ENCODE data around the gene LRRC7. TPM values are rescaled to one million over a fixed set of nuclear protein-coding genes. Genes with fewer than 3 reads are reported as not detected.
"Not testable (repeated sequence)": the region's sequence is repeated elsewhere in the genome, so short reads cannot be mapped to it uniquely, and the experiment has no call there.

The LRRC7 gene
- total and polyA plus RNA-seq, 2 experiments from 2014 or later: 1.2 TPM; not detected in 1

DNA sequence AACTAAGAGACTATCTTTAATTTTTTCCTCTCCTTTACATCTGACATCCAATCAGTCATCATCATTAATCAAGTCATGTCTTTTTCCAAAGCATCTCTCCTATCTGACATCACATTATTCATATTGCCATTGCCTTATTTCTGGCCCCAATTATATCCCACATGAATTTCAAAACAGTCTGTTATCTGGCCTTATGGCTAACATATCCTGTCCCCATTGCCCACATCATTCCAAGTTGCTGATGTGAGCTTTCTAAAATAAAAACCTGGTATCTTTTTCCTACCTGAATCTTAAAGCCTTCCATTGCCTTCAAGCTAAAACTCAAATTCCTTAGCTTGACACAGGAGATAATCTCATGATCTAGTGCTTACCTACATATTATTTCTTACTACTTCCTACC, 353.8 kb downstream of the LRRC7 start (continued):
- TF ChIP-seq, protein P1, sequence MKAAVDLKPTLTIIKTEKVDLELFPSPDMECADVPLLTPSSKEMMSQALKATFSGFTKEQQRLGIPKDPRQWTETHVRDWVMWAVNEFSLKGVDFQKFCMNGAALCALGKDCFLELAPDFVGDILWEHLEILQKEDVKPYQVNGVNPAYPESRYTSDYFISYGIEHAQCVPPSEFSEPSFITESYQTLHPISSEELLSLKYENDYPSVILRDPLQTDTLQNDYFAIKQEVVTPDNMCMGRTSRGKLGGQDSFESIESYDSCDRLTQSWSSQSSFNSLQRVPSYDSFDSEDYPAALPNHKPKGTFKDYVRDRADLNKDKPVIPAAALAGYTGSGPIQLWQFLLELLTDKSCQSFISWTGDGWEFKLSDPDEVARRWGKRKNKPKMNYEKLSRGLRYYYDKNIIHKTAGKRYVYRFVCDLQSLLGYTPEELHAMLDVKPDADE (IDR thresholded peaks at IDR 0.05): no peak
- TF ChIP-seq EZH2phosphoT487 (IDR thresholded peaks at IDR 0.05; ENCODE audit: unreplicated experiment): no peak
- TF ChIP-seq STAT1 (IDR thresholded peaks at IDR 0.05; ENCODE audit: unreplicated experiment): no peak

DNA sequence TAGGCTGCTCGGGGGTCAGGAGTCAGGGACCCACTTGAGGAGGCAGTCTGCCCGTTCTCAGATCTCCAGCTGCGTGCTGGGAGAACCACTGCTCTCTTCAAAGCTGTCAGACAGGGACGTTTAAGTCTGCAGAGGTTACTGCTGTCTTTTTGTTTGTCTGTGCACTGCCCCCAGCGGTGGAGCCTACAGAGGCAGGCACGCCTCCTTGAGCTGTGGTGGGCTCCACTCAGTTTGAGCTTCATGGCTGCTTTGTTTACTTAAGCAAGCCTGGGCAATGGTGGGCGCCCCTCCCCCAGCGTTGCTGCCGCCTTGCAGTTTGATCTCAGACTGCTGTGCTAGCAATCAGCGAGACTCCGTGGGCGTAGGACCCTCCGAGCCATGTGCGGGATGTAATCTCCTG, 360.5 kb downstream of the LRRC7 start:
- not testable (repeated sequence) for H3K4me1 ChIP-seq (ENCODE audit: insufficient read depth); H4K20me1 ChIP-seq (replicated peaks; ENCODE audit: insufficient read depth); H3K27ac ChIP-seq (ENCODE audit: low read depth); H3K79me2 ChIP-seq (replicated peaks; ENCODE audit: insufficient read depth); DNase-seq (ENCODE audit: low spot score); H3K27ac Mint-ChIP-seq; H3K4me1 Mint-ChIP-seq; H3K4me3 ChIP-seq; H3K4me2 ChIP-seq; H3K4me3 Mint-ChIP-seq; H2AFZ ChIP-seq; H3K27me3 Mint-ChIP-seq (ENCODE audit: insufficient read depth, low read depth, poor library complexity); H3K36me3 ChIP-seq (ENCODE audit: insufficient read depth); H3F3A ChIP-seq (replicated peaks; ENCODE audit: low read depth); ATAC-seq; H3K27me3 ChIP-seq (ENCODE audit: insufficient read depth)
- 0 out of 2 replicates have a peak, but pooled peaks cover 10% of the 10 kb centered on the region for H3K9me2 ChIP-seq (ENCODE audit: insufficient read depth)
- peaks cover 25% of the 10 kb centered on the region for H3K36me3 Mint-ChIP-seq (ENCODE audit: low read depth)
- peaks cover 35% of the 10 kb centered on the region for H3K9me3 Mint-ChIP-seq

DNA sequence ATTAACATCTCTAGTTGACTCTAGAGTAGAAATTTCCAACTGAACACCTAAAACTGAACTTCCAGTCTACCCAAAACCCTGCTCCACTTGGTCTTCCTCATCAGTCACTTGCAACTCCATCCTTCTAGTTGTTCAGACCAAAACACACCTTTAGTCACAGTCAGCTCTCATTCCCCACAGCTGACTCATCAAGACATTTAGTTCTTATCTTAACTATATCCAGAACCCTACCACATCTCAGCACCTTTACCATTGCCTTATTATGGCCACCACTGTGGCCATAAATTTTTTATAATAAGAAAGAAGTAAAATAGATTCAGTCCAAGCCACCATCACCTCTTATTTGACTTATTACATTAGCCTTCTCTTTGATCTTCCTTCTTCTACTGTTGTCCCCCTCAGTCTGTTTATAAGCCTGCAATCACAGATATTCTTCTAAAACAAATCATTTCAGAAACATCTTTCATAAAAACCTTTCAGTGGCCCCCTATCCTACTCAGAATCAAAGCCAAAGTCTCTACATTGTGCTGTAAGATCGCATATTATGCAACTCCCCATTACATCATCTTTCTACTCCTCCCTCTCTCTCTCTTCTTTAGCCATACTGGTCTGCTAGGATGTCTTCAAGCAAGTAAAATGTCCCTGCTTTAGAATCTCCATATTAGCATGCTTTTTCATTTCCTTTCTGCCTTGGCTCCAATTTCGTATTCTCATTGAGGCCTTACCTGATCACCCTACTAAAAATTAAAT, 361.8 kb downstream of the LRRC7 start:
- Mint-ChIP-seq H3K9me3 (peaks cover 35% of the 10 kb centered on the region), H3K4me1 (no peaks in the 10 kb centered on the region), H3K27me3 (ENCODE audit: insufficient read depth, low read depth, poor library complexity) (peaks cover 3% of the 10 kb centered on the region), H3K4me3 (no peak overlapping the region), H3K27ac (no peak overlapping the region), H3K36me3 (ENCODE audit: low read depth) (peaks cover 25% of the 10 kb centered on the region)
- H3K4me1 ChIP-seq (ENCODE audit: insufficient read depth): no peaks in the 10 kb centered on the region
- peaks cover 4% of the 10 kb centered on the region; the same call in 1 of the 2 replicates for H3K36me3 ChIP-seq (ENCODE audit: insufficient read depth)
- no peaks in the 10 kb centered on the region for H3K79me2 ChIP-seq (replicated peaks; ENCODE audit: insufficient read depth)
- H3K27ac ChIP-seq (ENCODE audit: low read depth): no peak overlapping the region
- no peaks in the 10 kb centered on the region for H4K20me1 ChIP-seq (replicated peaks; ENCODE audit: insufficient read depth)
- H3K27me3 ChIP-seq (ENCODE audit: insufficient read depth): no peaks in the 10 kb centered on the region
- H3K4me2 ChIP-seq: no peak overlapping the region
- no peak overlapping the region for H2AFZ ChIP-seq
- no peak for DNase-seq (ENCODE audit: low spot score)
- no peak for TF ChIP-seq EZH2 (IDR thresholded peaks at IDR 0.05; ENCODE audit: low read depth, unreplicated experiment)
- TF ChIP-seq, protein P2, sequence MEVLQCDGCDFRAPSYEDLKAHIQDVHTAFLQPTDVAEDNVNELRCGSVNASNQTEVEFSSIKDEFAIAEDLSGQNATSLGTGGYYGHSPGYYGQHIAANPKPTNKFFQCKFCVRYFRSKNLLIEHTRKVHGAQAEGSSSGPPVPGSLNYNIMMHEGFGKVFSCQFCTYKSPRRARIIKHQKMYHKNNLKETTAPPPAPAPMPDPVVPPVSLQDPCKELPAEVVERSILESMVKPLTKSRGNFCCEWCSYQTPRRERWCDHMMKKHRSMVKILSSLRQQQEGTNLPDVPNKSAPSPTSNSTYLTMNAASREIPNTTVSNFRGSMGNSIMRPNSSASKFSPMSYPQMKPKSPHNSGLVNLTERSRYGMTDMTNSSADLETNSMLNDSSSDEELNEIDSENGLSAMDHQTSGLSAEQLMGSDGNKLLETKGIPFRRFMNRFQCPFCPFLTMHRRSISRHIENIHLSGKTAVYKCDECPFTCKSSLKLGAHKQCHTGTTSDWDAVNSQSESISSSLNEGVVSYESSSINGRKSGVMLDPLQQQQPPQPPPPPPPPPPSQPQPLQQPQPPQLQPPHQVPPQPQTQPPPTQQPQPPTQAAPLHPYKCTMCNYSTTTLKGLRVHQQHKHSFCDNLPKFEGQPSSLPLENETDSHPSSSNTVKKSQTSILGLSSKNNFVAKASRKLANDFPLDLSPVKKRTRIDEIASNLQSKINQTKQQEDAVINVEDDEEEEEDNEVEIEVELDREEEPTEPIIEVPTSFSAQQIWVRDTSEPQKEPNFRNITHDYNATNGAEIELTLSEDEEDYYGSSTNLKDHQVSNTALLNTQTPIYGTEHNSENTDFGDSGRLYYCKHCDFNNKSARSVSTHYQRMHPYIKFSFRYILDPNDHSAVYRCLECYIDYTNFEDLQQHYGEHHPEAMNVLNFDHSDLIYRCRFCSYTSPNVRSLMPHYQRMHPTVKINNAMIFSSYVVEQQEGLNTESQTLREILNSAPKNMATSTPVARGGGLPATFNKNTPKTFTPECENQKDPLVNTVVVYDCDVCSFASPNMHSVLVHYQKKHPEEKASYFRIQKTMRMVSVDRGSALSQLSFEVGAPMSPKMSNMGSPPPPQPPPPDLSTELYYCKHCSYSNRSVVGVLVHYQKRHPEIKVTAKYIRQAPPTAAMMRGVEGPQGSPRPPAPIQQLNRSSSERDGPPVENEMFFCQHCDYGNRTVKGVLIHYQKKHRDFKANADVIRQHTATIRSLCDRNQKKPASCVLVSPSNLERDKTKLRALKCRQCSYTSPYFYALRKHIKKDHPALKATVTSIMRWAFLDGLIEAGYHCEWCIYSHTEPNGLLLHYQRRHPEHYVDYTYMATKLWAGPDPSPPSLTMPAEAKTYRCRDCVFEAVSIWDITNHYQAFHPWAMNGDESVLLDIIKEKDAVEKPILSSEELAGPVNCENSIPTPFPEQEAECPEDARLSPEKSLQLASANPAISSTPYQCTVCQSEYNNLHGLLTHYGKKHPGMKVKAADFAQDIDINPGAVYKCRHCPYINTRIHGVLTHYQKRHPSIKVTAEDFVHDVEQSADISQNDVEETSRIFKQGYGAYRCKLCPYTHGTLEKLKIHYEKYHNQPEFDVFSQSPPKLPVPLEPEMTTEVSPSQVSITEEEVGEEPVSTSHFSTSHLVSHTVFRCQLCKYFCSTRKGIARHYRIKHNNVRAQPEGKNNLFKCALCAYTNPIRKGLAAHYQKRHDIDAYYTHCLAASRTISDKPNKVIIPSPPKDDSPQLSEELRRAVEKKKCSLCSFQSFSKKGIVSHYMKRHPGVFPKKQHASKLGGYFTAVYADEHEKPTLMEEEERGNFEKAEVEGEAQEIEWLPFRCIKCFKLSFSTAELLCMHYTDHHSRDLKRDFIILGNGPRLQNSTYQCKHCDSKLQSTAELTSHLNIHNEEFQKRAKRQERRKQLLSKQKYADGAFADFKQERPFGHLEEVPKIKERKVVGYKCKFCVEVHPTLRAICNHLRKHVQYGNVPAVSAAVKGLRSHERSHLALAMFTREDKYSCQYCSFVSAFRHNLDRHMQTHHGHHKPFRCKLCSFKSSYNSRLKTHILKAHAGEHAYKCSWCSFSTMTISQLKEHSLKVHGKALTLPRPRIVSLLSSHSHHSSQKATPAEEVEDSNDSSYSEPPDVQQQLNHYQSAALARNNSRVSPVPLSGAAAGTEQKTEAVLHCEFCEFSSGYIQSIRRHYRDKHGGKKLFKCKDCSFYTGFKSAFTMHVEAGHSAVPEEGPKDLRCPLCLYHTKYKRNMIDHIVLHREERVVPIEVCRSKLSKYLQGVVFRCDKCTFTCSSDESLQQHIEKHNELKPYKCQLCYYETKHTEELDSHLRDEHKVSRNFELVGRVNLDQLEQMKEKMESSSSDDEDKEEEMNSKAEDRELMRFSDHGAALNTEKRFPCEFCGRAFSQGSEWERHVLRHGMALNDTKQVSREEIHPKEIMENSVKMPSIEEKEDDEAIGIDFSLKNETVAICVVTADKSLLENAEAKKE (CRISPR knock-in tag; IDR thresholded peaks at IDR 0.05): no peak
- TF ChIP-seq, protein P1 (IDR thresholded peaks at IDR 0.05): no peak
- TF ChIP-seq CREB1 (CRISPR knock-in tag; IDR thresholded peaks at IDR 0.05; ENCODE audit: low read depth): no peak
- H3K4me3 ChIP-seq: no peak overlapping the region
- H3F3A ChIP-seq (replicated peaks; ENCODE audit: low read depth): no peaks in the 10 kb centered on the region
- ATAC-seq: no peak
- 0 out of 2 replicates have a peak, but pooled peaks cover 10% of the 10 kb centered on the region for H3K9me2 ChIP-seq (ENCODE audit: insufficient read depth)
